ENCODE measurements around the gene ACOX2. TPM values are rescaled to one million over a fixed set of nuclear protein-coding genes. Genes with fewer than 3 reads are reported as not detected.
A peak's percentile ranks its signal among the peaks of the same experiment; 100 is the strongest.

ACOX2 gene
- total and polyA plus RNA-seq, 2 of the 8 experiments (the other 6 are each of a cell fraction or from before 2014, with no cell fraction given): 3.2 to 9.2 TPM

- TF ChIP-seq SP1 (IDR thresholded peaks at IDR 0.05; ENCODE audit: low read depth, low read length) (0 out of 2 replicates have a peak, but pooled peaks have one; percentile 18), RAD21 (IDR thresholded peaks at IDR 0.05 in 1 of 2, conservative IDR thresholded peaks at IDR 0.05 in 1 of 2; ENCODE audit: low read depth in 2 of 2, low read length in 2 of 2) (peak; percentile 57 to 73), CTCF (IDR thresholded peaks at IDR 0.05; ENCODE audit: control extremely low read depth in 1 of 3, insufficient read depth in 1 of 3, low read depth in 1 of 3, low read length in 3 of 3) (peak; percentile 73 to 96 (median 85)), SRF (IDR thresholded peaks at IDR 0.05; ENCODE audit: low read depth, low read length) (0 out of 2 replicates have a peak, but pooled peaks have one; percentile 2), CTBP2 (IDR thresholded peaks at IDR 0.05; ENCODE audit: borderline replicate concordance, insufficient read depth, insufficient read length, low read length) (no peak), TBP (IDR thresholded peaks at IDR 0.05; ENCODE audit: low read depth, low read length) (peak; percentile 21; the same call in 1 of the 2 replicates), JUND (IDR thresholded peaks at IDR 0.05; ENCODE audit: low read length) (peak; percentile 28; the same call in 1 of the 2 replicates), BRCA1 (IDR thresholded peaks at IDR 0.05; ENCODE audit: low read depth, low read length) (no peak), MAFK (IDR thresholded peaks at IDR 0.05; ENCODE audit: low read depth, low read length) (no peak), TAF7 (optimal IDR thresholded peaks at IDR 0.05; ENCODE audit: borderline replicate concordance, low read depth, low read length) (peak; percentile 65), RBBP5 (IDR thresholded peaks at IDR 0.05; ENCODE audit: borderline replicate concordance, low read depth, low read length) (peak; percentile 63; the same call in 1 of the 2 replicates)
Observed at GRCh38 chr3:58491506-58492402, 45.2 kb downstream of the ACOX2 start, which contains the start of gene KCTD6 (continued).

Data from H1 (cell line).